GM12875 (cell line): ENCODE measurements around the gene LEMD1.

Experiments used
- H3K4me3 ChIP-seq: one replicate; pipeline ENCODE4 v1.5.1; 2011; ENCODE audit warnings: low read depth, low read length, control low read depth
- TF ChIP-seq, protein P1 (sequence below): IDR thresholded peaks from 2 replicates; pipeline ENCODE4 v1.5.1; 2011; ENCODE audit warnings: low read depth, mild to moderate bottlenecking, control low read depth, inconsistent platforms, low read length, moderate library complexity, borderline replicate concordance; ENCODE audit not compliant: insufficient read depth

Gene LEMD1

DNA sequence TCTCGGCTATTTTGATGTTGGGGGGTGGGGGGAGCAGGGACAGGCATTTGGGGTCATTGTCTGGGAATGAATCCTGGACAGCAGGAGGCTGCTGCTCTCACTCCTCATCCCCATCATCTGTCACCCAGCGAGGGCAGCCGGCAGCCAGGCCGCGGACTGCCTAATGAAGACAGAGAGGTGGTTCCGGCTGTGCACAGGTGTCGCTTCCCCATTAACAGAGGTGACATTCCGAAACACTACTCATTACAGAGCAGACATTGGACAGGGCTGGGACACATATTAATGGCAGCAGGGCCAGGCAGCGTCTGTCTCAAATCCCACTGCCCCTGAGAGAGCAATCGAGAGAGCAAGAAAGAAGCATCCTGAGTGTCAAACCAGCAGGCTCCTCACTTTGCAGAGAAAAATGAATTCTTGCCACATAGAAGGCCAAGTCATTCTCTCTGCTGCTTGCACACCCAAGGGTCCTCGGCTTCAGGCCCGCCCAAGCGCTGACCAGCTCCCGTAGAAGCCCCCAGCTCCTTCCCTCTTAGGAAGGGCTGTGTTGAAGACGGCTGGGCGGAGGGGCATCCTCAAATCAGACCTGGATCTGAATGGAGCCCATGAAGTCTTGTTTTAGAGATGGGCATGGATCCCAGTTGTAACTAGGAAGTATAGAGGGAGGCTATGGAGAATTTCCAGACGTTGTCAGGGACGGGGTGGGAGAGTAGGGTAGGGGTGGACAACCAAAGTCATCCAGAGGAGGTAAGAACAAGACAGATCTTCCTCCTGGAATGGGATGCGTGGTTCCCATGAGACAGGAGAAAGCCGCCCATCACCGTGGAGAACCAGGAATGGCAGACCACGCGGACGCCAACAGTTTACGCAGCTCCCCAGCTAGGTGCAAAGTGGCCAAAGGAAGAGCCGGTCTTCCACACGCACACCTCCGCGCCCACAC lies 8.2 kb upstream of the LEMD1 start:
- TF ChIP-seq, protein P1, sequence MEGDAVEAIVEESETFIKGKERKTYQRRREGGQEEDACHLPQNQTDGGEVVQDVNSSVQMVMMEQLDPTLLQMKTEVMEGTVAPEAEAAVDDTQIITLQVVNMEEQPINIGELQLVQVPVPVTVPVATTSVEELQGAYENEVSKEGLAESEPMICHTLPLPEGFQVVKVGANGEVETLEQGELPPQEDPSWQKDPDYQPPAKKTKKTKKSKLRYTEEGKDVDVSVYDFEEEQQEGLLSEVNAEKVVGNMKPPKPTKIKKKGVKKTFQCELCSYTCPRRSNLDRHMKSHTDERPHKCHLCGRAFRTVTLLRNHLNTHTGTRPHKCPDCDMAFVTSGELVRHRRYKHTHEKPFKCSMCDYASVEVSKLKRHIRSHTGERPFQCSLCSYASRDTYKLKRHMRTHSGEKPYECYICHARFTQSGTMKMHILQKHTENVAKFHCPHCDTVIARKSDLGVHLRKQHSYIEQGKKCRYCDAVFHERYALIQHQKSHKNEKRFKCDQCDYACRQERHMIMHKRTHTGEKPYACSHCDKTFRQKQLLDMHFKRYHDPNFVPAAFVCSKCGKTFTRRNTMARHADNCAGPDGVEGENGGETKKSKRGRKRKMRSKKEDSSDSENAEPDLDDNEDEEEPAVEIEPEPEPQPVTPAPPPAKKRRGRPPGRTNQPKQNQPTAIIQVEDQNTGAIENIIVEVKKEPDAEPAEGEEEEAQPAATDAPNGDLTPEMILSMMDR: no peak

DNA sequence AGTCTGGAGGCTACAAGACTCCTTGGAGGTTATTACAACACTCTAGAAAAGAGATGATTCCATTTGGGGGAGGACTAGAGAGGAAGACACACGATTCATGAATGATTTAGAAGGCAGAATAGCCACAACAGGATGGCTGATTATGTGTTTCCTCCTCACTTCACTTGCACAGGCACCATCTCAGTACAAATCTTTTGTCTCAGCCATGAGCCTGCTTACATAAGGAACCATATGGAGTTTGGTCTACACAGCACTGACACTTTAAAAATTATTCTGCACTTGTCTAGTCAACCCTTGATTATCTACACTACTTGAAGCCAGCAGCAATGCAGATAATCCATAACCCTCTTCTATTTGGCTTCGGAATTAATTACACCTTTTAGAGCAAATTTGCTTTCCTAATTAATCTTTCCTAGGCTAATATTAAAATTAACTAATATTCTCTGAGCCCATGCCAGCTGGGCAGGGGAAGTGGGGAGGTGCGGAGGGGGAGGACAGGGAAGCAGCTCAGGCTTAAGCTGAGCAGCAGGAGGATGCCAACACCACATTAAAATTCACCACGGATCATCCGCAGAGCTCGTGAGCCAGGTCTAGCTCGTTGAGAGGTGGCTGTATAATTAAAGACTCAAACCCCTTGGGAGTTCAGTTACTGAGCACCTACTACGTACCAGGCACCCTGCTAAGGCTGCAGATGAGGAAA lies 3.2 kb upstream of the LEMD1 start:
- TF ChIP-seq, protein P1: no peak
- H3K4me3 ChIP-seq: no peak overlapping the region

More for the DNA sequence above, 8.2 kb upstream of the LEMD1 start:
- H3K4me3 ChIP-seq: no peak overlapping the region

DNA sequence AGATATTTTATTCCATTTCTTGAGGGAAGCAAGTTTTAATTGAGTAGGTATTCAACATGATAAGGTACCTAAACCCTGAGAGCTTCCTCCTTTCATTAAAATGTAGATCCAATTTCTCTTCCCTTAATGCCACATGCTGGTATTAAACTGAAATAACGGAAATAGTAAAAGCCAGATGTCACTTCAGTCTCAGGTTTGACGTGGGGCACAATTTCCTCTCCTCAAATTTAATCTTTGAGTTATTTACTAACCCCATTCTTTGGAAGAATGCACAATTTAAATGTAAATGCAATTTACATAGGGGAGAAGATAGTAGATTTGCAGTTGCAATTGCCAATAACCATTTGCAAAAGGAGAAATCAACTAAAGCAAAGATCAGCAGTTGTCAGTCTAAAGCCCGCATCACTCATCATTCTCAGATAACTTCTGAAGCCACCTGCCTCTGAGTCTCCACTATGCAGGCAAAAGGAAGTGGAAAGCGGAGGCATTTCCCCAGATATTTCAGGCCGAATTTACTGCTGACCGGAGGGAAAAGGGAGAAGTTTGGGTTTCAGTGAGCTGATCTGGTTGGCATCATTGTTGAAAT lies 2.1 kb upstream of the LEMD1 start:
- no peak overlapping the region for H3K4me3 ChIP-seq
- TF ChIP-seq, protein P1: no peak

GRCh38 chr1:205422993-205423642 lies 1.3 kb upstream of the LEMD1 start:
- TF ChIP-seq, protein P1: no peak
- H3K4me3 ChIP-seq: no peak overlapping the region

DNA sequence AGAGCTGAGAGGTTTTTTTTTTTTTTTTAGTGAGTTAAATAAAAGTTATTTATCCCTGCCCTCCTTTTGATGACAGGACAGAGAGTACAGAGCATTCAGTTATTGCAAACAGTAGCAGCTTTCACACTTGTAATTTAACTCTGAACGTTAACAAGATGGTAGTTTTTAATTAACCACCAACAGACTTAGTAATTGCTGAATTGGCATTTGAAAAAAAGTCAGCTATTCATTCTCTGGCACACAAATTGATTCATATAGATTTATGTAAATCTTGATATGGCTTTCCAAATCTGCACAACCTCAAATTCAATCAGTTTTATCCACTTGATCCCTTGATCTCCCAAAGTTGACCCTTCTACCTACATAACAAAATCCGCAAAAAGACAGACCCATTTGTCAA lies 918 bp downstream of the LEMD1 start:
- TF ChIP-seq, protein P1: no peak
- H3K4me3 ChIP-seq: no peak overlapping the region

DNA sequence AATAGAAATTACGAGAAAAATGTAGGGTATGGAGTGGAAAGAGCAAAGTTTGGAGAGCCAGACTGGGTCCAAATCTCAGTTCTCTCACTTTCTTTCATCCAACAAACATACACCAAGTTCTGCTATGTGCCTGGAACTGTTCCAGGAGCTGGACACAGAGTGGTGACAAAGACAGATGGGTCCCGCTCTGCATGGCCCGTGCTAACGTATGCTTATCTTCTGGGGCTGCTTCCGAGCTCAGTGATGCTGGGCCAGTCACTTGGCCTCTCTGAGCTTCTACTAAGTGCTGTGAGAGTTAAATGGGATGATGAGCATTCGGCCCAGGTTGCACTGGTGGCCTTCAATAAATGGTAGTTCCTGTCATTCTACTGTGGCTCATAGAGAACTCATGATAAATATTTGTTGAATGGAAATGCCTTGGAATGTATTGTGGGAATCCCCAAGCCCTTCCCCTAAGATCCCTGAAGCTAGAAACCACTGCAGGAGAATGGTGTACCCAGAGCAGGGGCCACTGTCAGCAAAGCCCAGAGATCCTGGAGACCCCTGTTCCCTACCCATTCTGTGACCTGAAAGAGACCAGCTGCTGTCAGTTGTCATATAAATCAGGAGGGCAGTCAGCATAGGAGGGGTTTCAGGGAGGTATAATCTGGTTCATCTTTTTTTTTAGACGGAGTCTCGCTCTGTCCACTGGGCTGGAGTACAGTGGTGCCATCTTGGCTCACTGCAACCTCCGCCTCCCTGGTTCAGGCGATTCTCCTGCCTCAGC lies 3.8 kb downstream of the LEMD1 start:
- TF ChIP-seq, protein P1: no peak
- H3K4me3 ChIP-seq: no peak overlapping the region
